ENCODE results near the gene RTL5. TPM values are rescaled to one million over a fixed set of nuclear protein-coding genes. Genes with fewer than 3 reads are reported as not detected.

Gene RTL5
- total RNA-seq, 1 experiment from 2014 or later, result not detected

GRCh38 chrX:72126539-72127140 is 5.1 kb downstream of the RTL5 start:
- H3K36me3 Mint-ChIP-seq (ENCODE audit: insufficient read depth, unreplicated experiment), result no peaks in the 10 kb centered on the region
- CTCF ChIA-PET, result interaction anchor here (0.6 to 5.4 kb wide), 23 partner anchors 9 to 963 kb away, joined by 3 to 49 read pairs (median 4); no protein-coding TSS in a partner anchor
- H3K4me1 Mint-ChIP-seq (ENCODE audit: insufficient read depth, unreplicated experiment), result peaks cover 10% of the 10 kb centered on the region
- intact Hi-C loops (cut with micrococcal nuclease), result loop anchor here (1.0 kb wide), 3 partner anchors 104 to 127 kb away; no protein-coding TSS in a partner anchor
- POLR2A ChIA-PET, result interaction anchor here (1.3 kb wide), 1 partner anchor 109 kb away, joined by 3 read pairs; no protein-coding TSS in a partner anchor
- no peaks in the 10 kb centered on the region for H3K9me3 Mint-ChIP-seq (ENCODE audit: unreplicated experiment)
- no peak overlapping the region for H3K4me3 Mint-ChIP-seq (ENCODE audit: unreplicated experiment)
- TF ChIP-seq CTCF (IDR thresholded peaks at IDR 0.05; ENCODE audit: unreplicated experiment), result peak; percentile 92
- BruUV-seq (replicated peaks), result no TSS peak
- DNase-seq (ENCODE audit: unreplicated experiment), result peak; percentile 85
- H3K27ac Mint-ChIP-seq (ENCODE audit: low read depth, unreplicated experiment), result no peak overlapping the region
- peaks cover 69% of the 10 kb centered on the region for H3K27me3 Mint-ChIP-seq (ENCODE audit: insufficient read depth, unreplicated experiment)

GRCh38 chrX:72126048-72126415 is 5.7 kb downstream of the RTL5 start:
- H3K27me3 Mint-ChIP-seq (ENCODE audit: insufficient read depth, unreplicated experiment), result peaks cover 68% of the 10 kb centered on the region
- ChIA-PET POLR2A (no interaction called here), CTCF (interaction anchor here (0.5 to 5.4 kb wide), 19 partner anchors 11 to 770 kb away, joined by 3 to 49 read pairs (median 4); no protein-coding TSS in a partner anchor)
- no peaks in the 10 kb centered on the region for H3K9me3 Mint-ChIP-seq (ENCODE audit: unreplicated experiment)
- DNase-seq (ENCODE audit: unreplicated experiment), result peak; percentile 45
- H3K4me3 Mint-ChIP-seq (ENCODE audit: unreplicated experiment), result no peak overlapping the region
- H3K4me1 Mint-ChIP-seq (ENCODE audit: insufficient read depth, unreplicated experiment), result peaks cover 10% of the 10 kb centered on the region
- no peak overlapping the region for H3K27ac Mint-ChIP-seq (ENCODE audit: low read depth, unreplicated experiment)
- no peak for TF ChIP-seq CTCF (IDR thresholded peaks at IDR 0.05; ENCODE audit: unreplicated experiment)
- intact Hi-C loops (cut with micrococcal nuclease), result loop anchor here (1.0 kb wide), 3 partner anchors 104 to 127 kb away; no protein-coding TSS in a partner anchor
- H3K36me3 Mint-ChIP-seq (ENCODE audit: insufficient read depth, unreplicated experiment), result no peaks in the 10 kb centered on the region
- no TSS peak for BruUV-seq (replicated peaks)

- intact Hi-C loops (cut with micrococcal nuclease), result loop anchor here (1.0 kb wide), 3 partner anchors 103 to 126 kb away; no protein-coding TSS in a partner anchor
- Mint-ChIP-seq H3K27me3 (ENCODE audit: insufficient read depth, unreplicated experiment) (peaks cover 70% of the 10 kb centered on the region), H3K4me1 (ENCODE audit: insufficient read depth, unreplicated experiment) (peaks cover 10% of the 10 kb centered on the region), H3K27ac (ENCODE audit: low read depth, unreplicated experiment) (no peak overlapping the region), H3K36me3 (ENCODE audit: insufficient read depth, unreplicated experiment) (no peaks in the 10 kb centered on the region), H3K9me3 (ENCODE audit: unreplicated experiment) (no peaks in the 10 kb centered on the region), H3K4me3 (ENCODE audit: unreplicated experiment) (no peak overlapping the region)
- peak; percentile 17 for DNase-seq (ENCODE audit: unreplicated experiment)
- ChIA-PET CTCF (interaction anchor here (0.5 to 5.4 kb wide), 19 partner anchors 11 to 770 kb away, joined by 3 to 49 read pairs (median 4); no protein-coding TSS in a partner anchor), POLR2A (no interaction called here)
- no peak for TF ChIP-seq CTCF (IDR thresholded peaks at IDR 0.05; ENCODE audit: unreplicated experiment)
- no TSS peak for BruUV-seq (replicated peaks)
Measured at GRCh38 chrX:72125331-72126047, 6.2 kb downstream of the RTL5 start.

- Mint-ChIP-seq H3K27me3 (ENCODE audit: insufficient read depth, unreplicated experiment) (peaks cover 70% of the 10 kb centered on the region), H3K36me3 (ENCODE audit: insufficient read depth, unreplicated experiment) (no peaks in the 10 kb centered on the region), H3K4me3 (ENCODE audit: unreplicated experiment) (no peak overlapping the region), H3K27ac (ENCODE audit: low read depth, unreplicated experiment) (no peak overlapping the region), H3K9me3 (ENCODE audit: unreplicated experiment) (no peaks in the 10 kb centered on the region), H3K4me1 (ENCODE audit: insufficient read depth, unreplicated experiment) (peaks cover 10% of the 10 kb centered on the region)
- POLR2A ChIA-PET, result no interaction called here
- CTCF ChIA-PET, result interaction anchor here (0.7 to 5.4 kb wide), 6 partner anchors 58 to 171 kb away, joined by 3 to 49 read pairs (median 5); no protein-coding TSS in a partner anchor
- no TSS peak for BruUV-seq (replicated peaks)
- DNase-seq (ENCODE audit: unreplicated experiment), result no peak
- TF ChIP-seq CTCF (IDR thresholded peaks at IDR 0.05; ENCODE audit: unreplicated experiment), result no peak
- intact Hi-C loops (cut with micrococcal nuclease), result no loop called here
Measured at GRCh38 chrX:72124540-72125201, 7.0 kb downstream of the RTL5 start.
